Transverse colon (tissue), 4 donors: ENCODE measurements around the gene BNIP1.

Experiments
- EP300 ChIP-seq: sonication (generic); formaldehyde crosslinking; IDR thresholded peaks from one replicate; pipeline ENCODE4 v1.6.1; 2017; ENCODE audit warnings: antibody characterized with exemption, low read depth
- POLR2A ChIP-seq: fragments of 450-650 bp; IDR thresholded peaks from one replicate; pipeline ENCODE4 v1.6.1; 2016; ENCODE audit warnings: antibody characterized with exemption, mild to moderate bottlenecking, moderate library complexity
- POLR2AphosphoS5 ChIP-seq, 3 donors: sonication (generic); formaldehyde crosslinking; IDR thresholded peaks; one replicate each; pipeline ENCODE4 v1.6.1; 2016; ENCODE audit warnings: antibody characterized with exemption in 3 of 3
- TF ChIP-seq, protein P1 (sequence below), 5 experiments: fragments of 200-600 bp in 3 of 5; fragments of 450-650 bp in 2 of 5; sonication (generic) in 3 of 5; IDR thresholded peaks; 1 replicate in 2 of 5; 2 replicates in 3 of 5; pipeline ENCODE4 v1.5.1; 2016 to 2017; ENCODE audit warnings: antibody characterized with exemption in 5 of 5, inconsistent platforms in 3 of 5, mild to moderate bottlenecking in 2 of 5, moderate library complexity in 1 of 5

DNA sequence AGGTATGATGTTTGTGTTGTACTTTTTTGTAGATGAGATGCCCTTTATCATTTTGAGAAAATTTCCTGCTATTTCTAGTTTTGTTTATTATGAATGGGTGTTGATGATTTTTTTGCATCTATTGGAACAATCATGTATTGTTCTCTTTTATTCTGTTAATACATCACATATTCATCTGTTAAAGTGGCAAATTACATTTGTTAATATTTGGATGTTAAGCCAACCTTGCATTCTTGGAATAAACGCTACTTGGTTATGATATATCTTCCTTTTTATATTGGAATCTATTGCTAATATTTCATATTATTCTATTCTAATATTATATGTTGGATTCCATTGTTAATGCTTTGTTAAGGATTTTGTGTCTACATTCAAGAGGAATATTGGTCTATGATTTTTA lies 24.6 kb upstream of the BNIP1 start:
- TF ChIP-seq POLR2A (no peak), EP300 (no peak), POLR2AphosphoS5 (IDR thresholded peaks at IDR 0.05) (no peak)
- TF ChIP-seq, protein P1, sequence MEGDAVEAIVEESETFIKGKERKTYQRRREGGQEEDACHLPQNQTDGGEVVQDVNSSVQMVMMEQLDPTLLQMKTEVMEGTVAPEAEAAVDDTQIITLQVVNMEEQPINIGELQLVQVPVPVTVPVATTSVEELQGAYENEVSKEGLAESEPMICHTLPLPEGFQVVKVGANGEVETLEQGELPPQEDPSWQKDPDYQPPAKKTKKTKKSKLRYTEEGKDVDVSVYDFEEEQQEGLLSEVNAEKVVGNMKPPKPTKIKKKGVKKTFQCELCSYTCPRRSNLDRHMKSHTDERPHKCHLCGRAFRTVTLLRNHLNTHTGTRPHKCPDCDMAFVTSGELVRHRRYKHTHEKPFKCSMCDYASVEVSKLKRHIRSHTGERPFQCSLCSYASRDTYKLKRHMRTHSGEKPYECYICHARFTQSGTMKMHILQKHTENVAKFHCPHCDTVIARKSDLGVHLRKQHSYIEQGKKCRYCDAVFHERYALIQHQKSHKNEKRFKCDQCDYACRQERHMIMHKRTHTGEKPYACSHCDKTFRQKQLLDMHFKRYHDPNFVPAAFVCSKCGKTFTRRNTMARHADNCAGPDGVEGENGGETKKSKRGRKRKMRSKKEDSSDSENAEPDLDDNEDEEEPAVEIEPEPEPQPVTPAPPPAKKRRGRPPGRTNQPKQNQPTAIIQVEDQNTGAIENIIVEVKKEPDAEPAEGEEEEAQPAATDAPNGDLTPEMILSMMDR (IDR thresholded peaks at IDR 0.05): no peak
